Osteoblast (primary cell): Measurements from ENCODE around the gene OSM. TPM values are rescaled to one million over a fixed set of nuclear protein-coding genes. Genes with fewer than 3 reads are reported as not detected.

Experiments used
- DNase-seq: peaks from one replicate; pipeline ENCODE4 v3.0.0; 2011; ENCODE audit warnings: low spot score, mixed read lengths; ENCODE audit not compliant: insufficient read length; ENCODE audit errors: missing footprints
- H2AFZ ChIP-seq: 2 replicates; pipeline ENCODE4 v1.6.0; 2011; ENCODE audit warnings: mild to moderate bottlenecking, low read length
- H3K27ac ChIP-seq: 2 replicates; pipeline ENCODE4 v1.5.1; 2011; ENCODE audit warnings: mild to moderate bottlenecking, low read depth, low read length, moderate library complexity
- H3K27me3 ChIP-seq: 2 replicates; pipeline ENCODE4 v1.6.0; 2012; ENCODE audit warnings: mild to moderate bottlenecking, control low read depth, inconsistent platforms, low read length, moderate library complexity; ENCODE audit not compliant: insufficient read depth
- H3K36me3 ChIP-seq: 2 replicates; pipeline ENCODE4 v1.5.1; 2011; ENCODE audit warnings: mild to moderate bottlenecking, low read length, control low read depth, moderate library complexity; ENCODE audit not compliant: insufficient read depth
- H3K4me1 ChIP-seq: 2 replicates; pipeline ENCODE4 v1.5.1; 2011; ENCODE audit warnings: mild to moderate bottlenecking, low read length, control low read depth, moderate library complexity; ENCODE audit not compliant: insufficient read depth
- H3K4me2 ChIP-seq: 2 replicates; pipeline ENCODE4 v1.6.0; 2011; ENCODE audit warnings: mild to moderate bottlenecking, low read length; ENCODE audit not compliant: insufficient read depth
- H3K4me3 ChIP-seq: fragments of 200-600 bp; sonication (generic); 3 replicates; pipeline ENCODE4 v1.5.1; 2012; ENCODE audit warnings: mild to moderate bottlenecking, low read length, inconsistent platforms; ENCODE audit not compliant: insufficient read depth
- H3K79me2 ChIP-seq: 2 replicates; pipeline ENCODE4 v1.6.0; 2012; ENCODE audit warnings: mild to moderate bottlenecking, low read length, control low read depth, inconsistent platforms; ENCODE audit not compliant: insufficient read depth
- H3K9me3 ChIP-seq: 2 replicates; pipeline ENCODE4 v1.5.1; 2011; ENCODE audit warnings: low read depth, low read length, control low read depth
- H4K20me1 ChIP-seq: 2 replicates; pipeline ENCODE4 v1.6.0; 2012; ENCODE audit warnings: mild to moderate bottlenecking, low read length, control low read depth; ENCODE audit not compliant: insufficient read depth
- CTCF ChIP-seq: IDR thresholded peaks from 2 replicates; pipeline ENCODE4 v1.5.1; 2011; ENCODE audit warnings: mild to moderate bottlenecking, low read depth, low read length, moderate library complexity; ENCODE audit errors: extremely low read depth
- total RNA-seq: library from RNA; depleted of rRNA; stranded (reverse); fragments of >200 nt; gene quantifications from 2 replicates; pipeline ENCODE4 v1.2.3, GENCODE V29; 2012

OSM gene
- total RNA-seq, 1 donor = not detected

GRCh38 chr22:30280505-30280904 is 13.9 kb upstream of the OSM start:
- Histone ChIP-seq H3K4me2 (no peak overlapping the region), H3K4me1 (peaks cover 38% of the 10 kb centered on the region), H3K9me3 (no peaks in the 10 kb centered on the region), H3K4me3 (no peak overlapping the region), H4K20me1 (no peaks in the 10 kb centered on the region), H3K27ac (peak overlapping the region; percentile 92), H2AFZ (no peak overlapping the region), H3K27me3 (no peaks in the 10 kb centered on the region), H3K36me3 (no peaks in the 10 kb centered on the region), H3K79me2 (no peaks in the 10 kb centered on the region)
- TF ChIP-seq CTCF = no peak
- peak; percentile 48 for DNase-seq

- Histone ChIP-seq H2AFZ (no peak overlapping the region), H3K4me1 (peaks cover 38% of the 10 kb centered on the region), H3K4me3 (peak overlapping the region; percentile 32), H3K36me3 (no peaks in the 10 kb centered on the region), H3K27me3 (no peaks in the 10 kb centered on the region), H3K79me2 (no peaks in the 10 kb centered on the region), H3K4me2 (peak overlapping the region; percentile 51), H4K20me1 (no peaks in the 10 kb centered on the region), H3K27ac (peak overlapping the region; percentile 92), H3K9me3 (no peaks in the 10 kb centered on the region)
- DNase-seq = no peak
- TF ChIP-seq CTCF = no peak
Observed at GRCh38 chr22:30279932-30280331, 13.3 kb upstream of the OSM start.

- peak; percentile 66 for DNase-seq
- no peaks in the 10 kb centered on the region for H3K27me3 ChIP-seq
- TF ChIP-seq CTCF = no peak
- no peaks in the 10 kb centered on the region for H4K20me1 ChIP-seq
- H3K4me3 ChIP-seq = peak overlapping the region; percentile 32
- H3K4me2 ChIP-seq = peak overlapping the region; percentile 51
- peaks cover 38% of the 10 kb centered on the region for H3K4me1 ChIP-seq
- H3K9me3 ChIP-seq = no peaks in the 10 kb centered on the region
- H3K79me2 ChIP-seq = no peaks in the 10 kb centered on the region
- H3K27ac ChIP-seq = peak overlapping the region; percentile 92
- no peaks in the 10 kb centered on the region for H3K36me3 ChIP-seq
- no peak overlapping the region for H2AFZ ChIP-seq
Observed at GRCh38 chr22:30279046-30279788, 12.6 kb upstream of the OSM start.

GRCh38 chr22:30277547-30278344 is 11.1 kb upstream of the OSM start:
- Histone ChIP-seq H3K79me2 (no peaks in the 10 kb centered on the region), H2AFZ (peak overlapping the region; percentile 57), H3K36me3 (no peaks in the 10 kb centered on the region), H4K20me1 (no peaks in the 10 kb centered on the region), H3K4me3 (peak overlapping the region; percentile 37), H3K4me2 (peak overlapping the region; percentile 61), H3K9me3 (no peaks in the 10 kb centered on the region), H3K27ac (peak overlapping the region; percentile 92), H3K27me3 (no peaks in the 10 kb centered on the region), H3K4me1 (peaks cover 38% of the 10 kb centered on the region)
- no peak for TF ChIP-seq CTCF
- DNase-seq = peak; percentile 92
